Measurements from ENCODE around the gene CDY1B. TPM values are rescaled to one million over a fixed set of nuclear protein-coding genes. Genes with fewer than 3 reads are reported as not detected.
"Not testable (repeated sequence)": the region's sequence is repeated elsewhere in the genome, so short reads cannot be mapped to it uniquely, and the experiment has no call there.

Gene CDY1B
- total RNA-seq = not detected

GRCh38 chrY:24047919-24048318 is at the start of gene CDY1B:
Gene CDY1B (minus strand): TSS chrY:24048019. CDS start chrY:24047688, 331 bp downstream.
- H3K4me3 ChIP-seq (ENCODE audit: low read length); H3K9me3 ChIP-seq (ENCODE audit: low read depth, low read length); H3K4me1 ChIP-seq (ENCODE audit: insufficient read depth, low read length); H3K27me3 ChIP-seq (ENCODE audit: insufficient read depth, low read length): not testable (repeated sequence)

GRCh38 chrY:24049525-24049924 is 1.7 kb upstream of the CDY1B start:
- H3K9me3 ChIP-seq (ENCODE audit: low read depth, low read length); H3K4me1 ChIP-seq (ENCODE audit: insufficient read depth, low read length); H3K27me3 ChIP-seq (ENCODE audit: insufficient read depth, low read length); H3K4me3 ChIP-seq (ENCODE audit: low read length): not testable (repeated sequence)

GRCh38 chrY:24043209-24043608 is 4.6 kb downstream of the CDY1B start:
- not testable (repeated sequence) for H3K4me1 ChIP-seq (ENCODE audit: insufficient read depth, low read length); H3K27me3 ChIP-seq (ENCODE audit: insufficient read depth, low read length); H3K4me3 ChIP-seq (ENCODE audit: low read length); H3K9me3 ChIP-seq (ENCODE audit: low read depth, low read length)

GRCh38 chrY:24039008-24039718 is 8.7 kb downstream of the CDY1B start:
- H3K9me3 ChIP-seq (ENCODE audit: low read depth, low read length); H3K4me3 ChIP-seq (ENCODE audit: low read length); H3K27me3 ChIP-seq (ENCODE audit: insufficient read depth, low read length); H3K4me1 ChIP-seq (ENCODE audit: insufficient read depth, low read length): not testable (repeated sequence)

- not testable (repeated sequence) for H3K4me1 ChIP-seq (ENCODE audit: insufficient read depth, low read length); H3K9me3 ChIP-seq (ENCODE audit: low read depth, low read length); H3K4me3 ChIP-seq (ENCODE audit: low read length); H3K27me3 ChIP-seq (ENCODE audit: insufficient read depth, low read length)
Observed at GRCh38 chrY:24026212-24027103, 21.4 kb downstream of the CDY1B start.
